Nephron (organoid): ENCODE measurements around the gene SCNN1G.

Source experiments
- H3K27ac Mint-ChIP-seq, 3 experiments: 2 replicates each; pipeline ENCODE4 v1.8.0; 2020; ENCODE audit warnings: mixed read lengths in 3 of 3, mild to moderate bottlenecking in 2 of 3, moderate library complexity in 1 of 3
- H3K27me3 Mint-ChIP-seq: 2 replicates; pipeline ENCODE4 v1.8.0; 2021; ENCODE audit warnings: low read depth, mild to moderate bottlenecking, moderate library complexity, mixed read lengths
- H3K36me3 Mint-ChIP-seq: 2 replicates; pipeline ENCODE4 v1.8.0; 2020; ENCODE audit warnings: low read depth, mixed read lengths
- H3K4me1 Mint-ChIP-seq: 2 replicates; pipeline ENCODE4 v1.8.0; 2020; ENCODE audit warnings: mixed read lengths
- H3K4me3 Mint-ChIP-seq, 3 experiments: 2 replicates each; pipeline ENCODE4 v1.8.0; 2020; ENCODE audit warnings: mild to moderate bottlenecking in 3 of 3, mixed read lengths in 3 of 3, moderate library complexity in 2 of 3
- H3K9me3 Mint-ChIP-seq: 2 replicates; pipeline ENCODE4 v1.8.0; 2020; ENCODE audit warnings: mixed read lengths
- CTCF ChIP-seq, 3 experiments: fragments of 200-600 bp; sonication (generic); IDR thresholded peaks; one replicate each; pipeline ENCODE4 v1.5.0; 2021; ENCODE audit warnings: antibody characterized with exemption in 3 of 3; ENCODE audit not compliant: unreplicated experiment in 3 of 3

SCNN1G gene

GRCh38 chr16:23182679-23183542 is at the start of gene SCNN1G:
TSS of gene SCNN1G (plus strand) at chr16:23182745. CDS start at chr16:23186272, 3,527 bp downstream.
- peak within 1 kb of the TSS; percentile 46 to 66 (median 51) for H3K4me3 Mint-ChIP-seq
- H3K27ac Mint-ChIP-seq, result no peak within 1 kb of the TSS
- peaks cover 79% of the 10 kb centered on the region for H3K27me3 Mint-ChIP-seq
- peaks cover 4% of the 10 kb centered on the region for H3K4me1 Mint-ChIP-seq
- peak in 2 of 3 experiments; percentile 47 to 63 for TF ChIP-seq CTCF (IDR thresholded peaks at IDR 0.05; ENCODE audit: unreplicated experiment in 3 of 3)
- no peaks in the 10 kb centered on the region for H3K9me3 Mint-ChIP-seq
- H3K36me3 Mint-ChIP-seq, result no peaks in the 10 kb centered on the region

- Mint-ChIP-seq H3K27ac (peak overlapping the region; percentile 90 to 95 (median 92)), H3K4me1 (peaks cover 35% of the 10 kb centered on the region), H3K9me3 (peaks cover 8% of the 10 kb centered on the region), H3K4me3 (peak overlapping the region; percentile 64 to 72 (median 67)), H3K27me3 (no peaks in the 10 kb centered on the region), H3K36me3 (no peaks in the 10 kb centered on the region)
- no peak for TF ChIP-seq CTCF (IDR thresholded peaks at IDR 0.05; ENCODE audit: unreplicated experiment in 3 of 3)
Measured at GRCh38 chr16:23132775-23133463, 49.6 kb upstream of the SCNN1G start.

- TF ChIP-seq CTCF (IDR thresholded peaks at IDR 0.05; ENCODE audit: unreplicated experiment in 3 of 3), result no peak
- peaks cover 35% of the 10 kb centered on the region for H3K4me1 Mint-ChIP-seq
- peak overlapping the region; percentile 43 to 84 (median 59) for H3K27ac Mint-ChIP-seq
- peaks cover 9% of the 10 kb centered on the region for H3K9me3 Mint-ChIP-seq
- no peak overlapping the region for H3K4me3 Mint-ChIP-seq
- H3K36me3 Mint-ChIP-seq, result no peaks in the 10 kb centered on the region
- H3K27me3 Mint-ChIP-seq, result no peaks in the 10 kb centered on the region
Measured at GRCh38 chr16:23134274-23134673, 48.3 kb upstream of the SCNN1G start.

- TF ChIP-seq CTCF (IDR thresholded peaks at IDR 0.05; ENCODE audit: unreplicated experiment in 3 of 3), result no peak
- Mint-ChIP-seq H3K4me3 (no peak overlapping the region), H3K27ac (no peak overlapping the region), H3K27me3 (no peaks in the 10 kb centered on the region), H3K9me3 (peaks cover 9% of the 10 kb centered on the region), H3K4me1 (peaks cover 20% of the 10 kb centered on the region), H3K36me3 (no peaks in the 10 kb centered on the region)
Measured at GRCh38 chr16:23137256-23137655, 45.3 kb upstream of the SCNN1G start.

- H3K4me3 Mint-ChIP-seq, result no peak overlapping the region
- H3K36me3 Mint-ChIP-seq, result no peaks in the 10 kb centered on the region
- peaks cover 15% of the 10 kb centered on the region for H3K4me1 Mint-ChIP-seq
- H3K27me3 Mint-ChIP-seq, result no peaks in the 10 kb centered on the region
- TF ChIP-seq CTCF (IDR thresholded peaks at IDR 0.05; ENCODE audit: unreplicated experiment in 3 of 3), result no peak
- no peak overlapping the region for H3K27ac Mint-ChIP-seq
- H3K9me3 Mint-ChIP-seq, result peaks cover 9% of the 10 kb centered on the region
Measured at GRCh38 chr16:23137818-23138217, 44.7 kb upstream of the SCNN1G start.
